K562 (cell line): ENCODE measurements around the gene PTRH1. TPM values are rescaled to one million over a fixed set of nuclear protein-coding genes. Genes with fewer than 3 reads are reported as not detected.

Experiments
- ATAC-seq: fragments of 200-7000 bp; cut with Tn5 transposase; 3 replicates; pipeline ENCODE4 v1.9.1; 2020; ENCODE audit warnings: moderate library complexity
- BruUV-seq: library from RNA; stranded (reverse); fragments of 400-500 nt; replicated peaks from 2 replicates; lab custom pipeline; 2021; lab: Mats Ljungman, UMichigan
- CTCF ChIA-PET: fragments of 300-600 bp; formaldehyde crosslinking; extraction: SDS; loops from one replicate; lab custom pipeline; 2021; ENCODE audit warnings: low intra/inter-chr PET ratio; lab: Yijun Ruan, JAX
- POLR2A ChIA-PET: fragments of 300-600, 350-650 bp; sonication (Branson Sonifier 250); formaldehyde crosslinking; extraction: SDS; loops from one replicate; lab custom pipeline; 2021; ENCODE audit warnings: antibody characterized with exemption, inconsistent platforms; lab: Yijun Ruan, JAX
- DNase-seq, 4 experiments: peaks; one replicate each; pipeline versions ENCODE4 v3.0.0 to v3.0.0-alpha.2; 2011 to 2018; ENCODE audit warnings: low spot score in 3 of 4, mixed read lengths in 3 of 4; ENCODE audit errors: extremely low read depth in 1 of 4
- FAIRE-seq: peaks from 2 replicates; lab custom pipeline; 2011; peaks lifted over from hg19 to GRCh38; lab: Jason Lieb, UNC
- H2AFZ ChIP-seq: 2 replicates; pipeline ENCODE4 v1.6.0; 2011; ENCODE audit warnings: low read depth, low read length, control low read depth, inconsistent platforms
- H3K27ac ChIP-seq: fragments of 200-600 bp; 3 replicates; pipeline ENCODE4 v1.8.0; 2011; ENCODE audit warnings: low read depth, mild to moderate bottlenecking, control low read depth, inconsistent platforms, low read length, moderate library complexity, mixed read lengths; ENCODE audit errors: extremely low read depth
- H3K27me3 ChIP-seq, 2 experiments: fragments of 300-600 bp in 1 of 2; 2 replicates in 1 of 2; 3 replicates in 1 of 2; pipeline versions ENCODE4 v1.6.0 to v1.8.0; 2011; ENCODE audit warnings: inconsistent platforms in 2 of 2, low read length in 2 of 2, mild to moderate bottlenecking in 1 of 2, mixed read lengths in 1 of 2, moderate library complexity in 1 of 2; ENCODE audit not compliant: control insufficient read depth in 2 of 2, insufficient read depth in 2 of 2
- H3K36me3 ChIP-seq: fragments of 300-600 bp; 3 replicates; pipeline ENCODE4 v1.8.0; 2011; ENCODE audit warnings: mild to moderate bottlenecking, low read length, inconsistent platforms; ENCODE audit not compliant: control insufficient read depth, insufficient read depth
- H3K4me1 ChIP-seq, 2 experiments: fragments of 200-600 bp in 1 of 2; replicated peaks in 1 of 2; 2 replicates in 1 of 2; 3 replicates in 1 of 2; pipeline versions ENCODE4 v1.5.1 to v1.8.0; 2011; ENCODE audit warnings: inconsistent platforms in 2 of 2, low read length in 2 of 2, mild to moderate bottlenecking in 1 of 2, mixed read lengths in 1 of 2, moderate library complexity in 1 of 2; ENCODE audit not compliant: control insufficient read depth in 2 of 2, insufficient read depth in 2 of 2
- H3K4me2 ChIP-seq: 2 replicates; pipeline ENCODE4 v1.6.1; 2011; ENCODE audit warnings: low read length, control low read depth, inconsistent platforms, mixed read lengths; ENCODE audit not compliant: insufficient read depth
- H3K4me3 ChIP-seq: fragments of 200-600 bp; sonication (generic), shearing (Covaris generic); 2 replicates; pipeline ENCODE4 v1.5.1; 2016; ENCODE audit warnings: control low read depth, inconsistent platforms
- H3K79me2 ChIP-seq: fragments of 200-600 bp; 3 replicates; pipeline ENCODE4 v1.8.0; 2011; ENCODE audit warnings: low read length, inconsistent platforms; ENCODE audit not compliant: control insufficient read depth, insufficient read depth
- H3K9ac ChIP-seq, 2 experiments: 2 replicates each; pipeline versions ENCODE4 v1.6.0 to v1.6.1; 2011; ENCODE audit warnings: low read depth in 2 of 2, low read length in 2 of 2, control low read depth in 1 of 2, inconsistent platforms in 1 of 2, mild to moderate bottlenecking in 1 of 2, mixed read lengths in 1 of 2; ENCODE audit not compliant: insufficient read depth in 1 of 2
- H3K9me1 ChIP-seq: one replicate; pipeline ENCODE4 v1.6.0; 2011; ENCODE audit warnings: inconsistent platforms, mild to moderate bottlenecking, low read length, moderate library complexity; ENCODE audit not compliant: control insufficient read depth, insufficient read depth
- H3K9me3 ChIP-seq: replicated peaks from 2 replicates; pipeline ENCODE4 v1.5.1; 2011; ENCODE audit warnings: low read depth, low read length, inconsistent platforms; ENCODE audit not compliant: control insufficient read depth, insufficient read depth
- H4K20me1 ChIP-seq: replicated peaks from 2 replicates; pipeline ENCODE4 v1.6.1; 2011; ENCODE audit warnings: low read length, inconsistent platforms, mixed read lengths; ENCODE audit not compliant: control insufficient read depth, insufficient read depth
- CSDE1 ChIP-seq, 2 experiments: fragments of 450-650 bp; IDR thresholded peaks; 2 replicates each; pipeline ENCODE4 v1.6.1; 2016; ENCODE audit warnings: mild to moderate bottlenecking in 1 of 2
- IFI16 ChIP-seq: fragments of 250-450 bp; sonication (Bioruptor Pico); IDR thresholded peaks from 2 replicates; pipeline ENCODE4 v2.1.2; 2022; ENCODE audit warnings: mild to moderate bottlenecking, inconsistent platforms
- KAT7 ChIP-seq: sonication (generic); formaldehyde crosslinking; IDR thresholded peaks from 2 replicates; pipeline ENCODE4 v1.8.0; 2022; ENCODE audit warnings: missing genetic modification reagents, mild to moderate bottlenecking, borderline replicate concordance
- MITF ChIP-seq: IDR thresholded peaks from 2 replicates; pipeline ENCODE4 v1.6.1; 2014; ENCODE audit warnings: antibody characterized with exemption
- MXI1 ChIP-seq: IDR thresholded peaks from 2 replicates; pipeline ENCODE4 v1.6.1; 2011; ENCODE audit warnings: low read depth, mild to moderate bottlenecking, improper control_type of control experiment, low read length
- RBFOX2 ChIP-seq: fragments of 200-400 bp; formaldehyde crosslinking; IDR thresholded peaks from 2 replicates; pipeline ENCODE4 v1.6.1; 2017; ENCODE audit warnings: low read depth, mild to moderate bottlenecking, low read length, moderate library complexity
- TAF7 ChIP-seq: fragments of 450-650 bp; IDR thresholded peaks from 2 replicates; pipeline ENCODE4 v1.6.1; 2016; ENCODE audit warnings: missing genetic modification characterization, missing compliant biosample characterization
- TRIM25 ChIP-seq: fragments of 450-650 bp; IDR thresholded peaks from 2 replicates; pipeline ENCODE4 v1.7.0; 2016; ENCODE audit warnings: borderline replicate concordance
- ZBTB26 ChIP-seq: fragments of 450-650 bp; formaldehyde crosslinking; IDR thresholded peaks from 2 replicates; pipeline ENCODE4 v1.4.0; 2022; ENCODE audit warnings: missing genetic modification characterization
- ZNF507 ChIP-seq: conservative IDR thresholded peaks from 2 replicates; pipeline ENCODE4 v1.6.1; 2017; ENCODE audit warnings: missing genetic modification characterization, missing compliant biosample characterization
- WGBS: fragments of 100-300 bp; shearing (Covaris generic); methylation state at CpG from one replicate; pipeline ENCODE4 v1.1.6; 2016; ENCODE audit warnings: low coverage, mixed read lengths; ENCODE audit not compliant: insufficient coverage; ENCODE audit errors: missing lambda C conversion rate; 5-methylcytosine and 5-hydroxymethylcytosine counted together
- in situ Hi-C: fragments of 300-500 bp; cut with MboI; formaldehyde crosslinking; loops from 4 replicates; pipeline ENCODE4 v1.15.0; 2018; ENCODE audit warnings: inconsistent platforms, mixed read lengths
- intact Hi-C: fragments of 100-400 bp; cut with micrococcal nuclease; formaldehyde crosslinking; loops from 2 replicates; pipeline ENCODE4 v1.14.2; 2022
- polyA plus RNA-seq, 8 experiments: library from polyadenylated mRNA; depleted of rRNA in 4 of 8; stranded (reverse) in 5 of 8; unstranded in 3 of 8; fragments of >200 nt; fragmentation: Nextera tagmentation in 2 of 8; fragmentation: Illumina TruSeq in 1 of 8; extraction: Ambion mirVana in 2 of 8; extraction: Trizol in 1 of 8; gene quantifications; 2 replicates each; pipeline versions ENCODE4 v1.2.1 to v1.2.3, GENCODE V29; 2011 to 2014; ENCODE audit warnings: inconsistent platforms in 1 of 8, missing spikeins in 1 of 8
- total RNA-seq, 7 experiments: library from RNA; depleted of rRNA in 6 of 7; stranded (reverse); fragments of >200 nt in 6 of 7; fragmentation: Illumina TruSeq in 2 of 7; extraction: Trizol in 2 of 7; gene quantifications; 2 replicates each; pipeline versions ENCODE4 v1.2.1 to v1.2.3, GENCODE V29; 2011 to 2021; ENCODE audit warnings: low replicate concordance in 1 of 7
- TF ChIP-seq, protein P1 (sequence below): fragments of 250-450 bp; sonication (Bioruptor Pico); IDR thresholded peaks from 2 replicates; pipeline ENCODE4 v1.8.0; 2021; ENCODE audit warnings: moderate library complexity, mild to moderate bottlenecking, inconsistent platforms
- TF ChIP-seq, protein P2 (sequence below): sonication (generic); formaldehyde crosslinking; IDR thresholded peaks from 2 replicates; pipeline ENCODE4 v1.8.0; 2022; ENCODE audit warnings: mild to moderate bottlenecking, missing genetic modification reagents

PTRH1 gene
- total and polyA plus RNA-seq, 9 of the 15 experiments (the other 6 are each of a cell fraction or from before 2014, with no cell fraction given) = 0.63 to 43.1 (median 5.7) TPM

DNA sequence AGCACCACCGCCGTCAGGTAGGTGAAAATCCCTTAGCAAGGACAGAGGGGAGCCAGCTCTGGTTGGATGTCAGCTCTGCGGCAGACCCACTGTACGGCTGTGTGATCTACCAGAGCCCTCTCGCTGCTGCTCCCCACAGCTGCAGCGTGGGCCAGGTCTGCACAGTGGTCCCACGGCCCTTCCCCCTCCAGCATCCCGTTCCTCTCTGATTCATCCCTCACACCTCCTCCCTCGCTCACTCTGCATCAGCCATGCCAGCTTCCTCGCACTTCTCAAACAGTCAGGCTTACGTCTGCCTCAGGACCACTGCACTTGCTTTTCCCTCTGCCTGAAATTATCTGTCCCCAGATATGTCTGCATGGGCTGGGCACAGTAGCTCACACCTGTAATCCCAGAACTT lies 35.2 kb downstream of the PTRH1 start (continued):
- TF ChIP-seq, protein P1, sequence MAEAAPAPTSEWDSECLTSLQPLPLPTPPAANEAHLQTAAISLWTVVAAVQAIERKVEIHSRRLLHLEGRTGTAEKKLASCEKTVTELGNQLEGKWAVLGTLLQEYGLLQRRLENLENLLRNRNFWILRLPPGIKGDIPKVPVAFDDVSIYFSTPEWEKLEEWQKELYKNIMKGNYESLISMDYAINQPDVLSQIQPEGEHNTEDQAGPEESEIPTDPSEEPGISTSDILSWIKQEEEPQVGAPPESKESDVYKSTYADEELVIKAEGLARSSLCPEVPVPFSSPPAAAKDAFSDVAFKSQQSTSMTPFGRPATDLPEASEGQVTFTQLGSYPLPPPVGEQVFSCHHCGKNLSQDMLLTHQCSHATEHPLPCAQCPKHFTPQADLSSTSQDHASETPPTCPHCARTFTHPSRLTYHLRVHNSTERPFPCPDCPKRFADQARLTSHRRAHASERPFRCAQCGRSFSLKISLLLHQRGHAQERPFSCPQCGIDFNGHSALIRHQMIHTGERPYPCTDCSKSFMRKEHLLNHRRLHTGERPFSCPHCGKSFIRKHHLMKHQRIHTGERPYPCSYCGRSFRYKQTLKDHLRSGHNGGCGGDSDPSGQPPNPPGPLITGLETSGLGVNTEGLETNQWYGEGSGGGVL (CRISPR knock-in tag) = no peak
- TF ChIP-seq, protein P2, sequence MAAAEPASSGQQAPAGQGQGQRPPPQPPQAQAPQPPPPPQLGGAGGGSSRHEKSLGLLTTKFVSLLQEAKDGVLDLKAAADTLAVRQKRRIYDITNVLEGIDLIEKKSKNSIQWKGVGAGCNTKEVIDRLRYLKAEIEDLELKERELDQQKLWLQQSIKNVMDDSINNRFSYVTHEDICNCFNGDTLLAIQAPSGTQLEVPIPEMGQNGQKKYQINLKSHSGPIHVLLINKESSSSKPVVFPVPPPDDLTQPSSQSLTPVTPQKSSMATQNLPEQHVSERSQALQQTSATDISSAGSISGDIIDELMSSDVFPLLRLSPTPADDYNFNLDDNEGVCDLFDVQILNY = no peak
- TF ChIP-seq ZNF507 (no peak), TAF7 (tag) (no peak), TRIM25 (no peak)

DNA sequence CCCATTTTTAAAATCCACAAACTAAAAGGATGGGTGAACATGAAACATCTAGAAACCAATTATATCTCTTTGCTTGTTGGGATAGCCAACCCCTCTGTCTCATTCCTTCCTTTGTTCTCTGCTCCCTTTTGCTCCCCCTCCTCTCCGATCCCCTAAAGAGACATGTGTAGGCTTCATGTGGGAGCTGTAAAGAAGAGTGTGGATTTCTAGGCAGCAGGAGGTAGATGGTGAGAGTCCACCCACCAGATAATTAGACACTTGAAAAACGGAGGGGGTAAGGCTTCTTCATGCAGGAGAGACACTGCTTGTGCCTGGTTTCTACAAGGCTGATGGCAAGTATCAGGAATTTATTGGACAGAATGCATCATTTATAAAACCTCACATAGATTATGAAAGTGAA lies 36.0 kb downstream of the PTRH1 start:
- DNase-seq (no peak), ATAC-seq (no peak), FAIRE-seq (no peak)
- no peaks in the 10 kb centered on the region for H3K27me3 ChIP-seq
- H3K9ac ChIP-seq = no peak overlapping the region
- peaks cover 36% of the 10 kb centered on the region; the same call in 2 of the 3 replicates for H3K36me3 ChIP-seq
- no peaks in the 10 kb centered on the region for H3K9me1 ChIP-seq
- no peak overlapping the region for H3K4me2 ChIP-seq
- H4K20me1 ChIP-seq = no peaks in the 10 kb centered on the region
- ChIA-PET POLR2A (no interaction called here), CTCF (no interaction called here)
- intact Hi-C loops = no loop called here
- no peak for TF ChIP-seq MITF
- no peak for TF ChIP-seq KAT7 (CRISPR knock-in tag)
- no peak for TF ChIP-seq MXI1
- no peak for TF ChIP-seq IFI16 (CRISPR knock-in tag)
- no peak for TF ChIP-seq ZBTB26 (CRISPR knock-in tag)
- TF ChIP-seq RBFOX2 = no peak
- no peak for TF ChIP-seq CSDE1 (IDR thresholded peaks at IDR 0.05)
- H3K79me2 ChIP-seq = no peaks in the 10 kb centered on the region
- in situ Hi-C loops = no loop called here
- no peaks in the 10 kb centered on the region for H3K9me3 ChIP-seq
- no peak overlapping the region for H3K4me3 ChIP-seq
- no TSS peak for BruUV-seq
- no peaks in the 10 kb centered on the region; a peak in 1 of 5 replicates for H3K4me1 ChIP-seq
- no peak overlapping the region for H2AFZ ChIP-seq
- no peak overlapping the region for H3K27ac ChIP-seq
- 45% methylated on average over 2 of the region's 2 CpGs for WGBS
